ENCODE data around the gene LHX2.

The LHX2 gene

DNA sequence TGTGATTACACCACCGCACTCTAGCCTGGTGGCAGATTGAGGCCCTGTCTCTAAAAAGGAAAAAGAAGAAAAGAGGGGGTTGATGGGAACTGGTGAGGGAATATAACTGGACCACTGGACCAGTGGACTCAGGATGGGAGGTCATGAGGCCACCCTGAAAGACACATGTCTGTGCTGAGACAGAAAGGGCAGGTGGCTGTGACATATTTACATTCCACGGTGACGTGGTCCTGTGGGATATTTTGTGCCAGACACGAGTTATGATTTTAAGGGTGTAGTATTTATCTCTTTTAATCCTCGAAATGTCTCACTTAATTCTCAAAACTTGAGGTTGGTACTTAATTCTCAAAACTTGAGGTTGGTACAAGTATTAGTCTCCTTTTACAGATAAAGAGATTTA, 32.9 kb downstream of the LHX2 start:
- no peak for DNase-seq (ENCODE audit: low spot score)
- TF ChIP-seq CTCF (IDR thresholded peaks at IDR 0.05; ENCODE audit: extremely low read depth, missing control alignments), result no peak

DNA sequence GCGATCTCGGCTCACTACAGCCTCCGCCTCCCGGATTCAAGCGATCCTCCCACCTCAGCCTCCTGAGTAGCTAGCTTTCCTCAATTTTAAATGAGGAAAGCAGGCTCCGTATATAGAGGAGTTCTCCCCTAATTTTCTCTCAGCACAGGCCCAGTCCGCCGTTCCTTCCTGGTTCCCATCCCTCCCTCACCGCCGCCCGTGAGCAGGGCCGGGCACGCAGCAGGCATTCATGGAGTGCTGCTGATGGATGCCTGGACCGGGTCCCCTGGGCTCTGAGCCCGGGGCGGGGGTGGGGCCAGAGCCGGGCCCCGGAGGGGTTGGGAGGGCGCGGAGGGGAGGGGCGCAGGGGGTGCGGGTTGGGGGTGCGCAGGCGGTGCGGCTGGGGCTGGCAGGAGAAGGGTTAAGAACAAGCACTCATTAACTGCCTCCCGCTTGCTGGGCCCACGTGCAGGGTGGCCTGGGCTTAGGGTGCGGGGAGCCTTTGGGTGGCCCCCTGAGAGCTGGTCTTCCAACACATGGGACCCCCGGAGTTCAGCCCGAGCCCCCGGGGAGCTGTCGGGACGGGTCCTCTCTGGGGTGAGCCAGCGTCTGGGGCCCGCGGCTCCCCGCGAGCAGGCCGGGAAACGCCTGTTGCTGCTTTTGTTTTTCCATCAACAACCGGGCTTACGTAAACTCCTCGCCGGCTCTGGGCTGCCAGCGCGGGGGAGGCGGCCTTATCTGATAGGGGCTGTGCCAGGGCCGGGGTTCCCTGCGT, 33.7 kb downstream of the LHX2 start:
- no peak for DNase-seq (ENCODE audit: low spot score)
- TF ChIP-seq CTCF (IDR thresholded peaks at IDR 0.05; ENCODE audit: extremely low read depth, missing control alignments), result no peak

GRCh38 chr9:124045830-124046177, 34.2 kb downstream of the LHX2 start:
- no peak for TF ChIP-seq CTCF (IDR thresholded peaks at IDR 0.05; ENCODE audit: extremely low read depth, missing control alignments)
- no peak for DNase-seq (ENCODE audit: low spot score)

- DNase-seq (ENCODE audit: low spot score), result no peak
- no peak for TF ChIP-seq CTCF (IDR thresholded peaks at IDR 0.05; ENCODE audit: extremely low read depth, missing control alignments)
Measured at GRCh38 chr9:124046189-124046588, 34.6 kb downstream of the LHX2 start.

GRCh38 chr9:124047251-124047672, 35.7 kb downstream of the LHX2 start:
- no peak for DNase-seq (ENCODE audit: low spot score)
- TF ChIP-seq CTCF (IDR thresholded peaks at IDR 0.05; ENCODE audit: extremely low read depth, missing control alignments), result no peak

DNA sequence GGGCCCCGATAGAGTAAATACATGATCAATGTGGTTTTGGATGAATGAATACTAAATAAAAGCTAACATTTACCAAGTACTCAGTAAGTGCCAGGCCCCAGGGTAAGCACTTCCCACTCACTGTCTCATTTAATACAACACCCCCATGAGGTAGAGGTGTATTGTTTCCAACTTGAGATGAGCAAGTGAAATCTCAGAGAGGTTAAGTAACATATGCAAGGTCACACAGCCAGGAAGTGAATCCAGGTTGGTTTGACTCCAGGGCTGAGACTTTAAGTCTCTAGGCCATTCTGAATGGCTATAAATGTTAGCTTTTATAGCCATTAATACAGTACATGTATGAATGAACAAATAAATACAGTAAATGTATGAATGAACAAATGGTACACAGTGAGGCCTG, 39.4 kb downstream of the LHX2 start:
- no peak for TF ChIP-seq CTCF (IDR thresholded peaks at IDR 0.05; ENCODE audit: extremely low read depth, missing control alignments)

DNA sequence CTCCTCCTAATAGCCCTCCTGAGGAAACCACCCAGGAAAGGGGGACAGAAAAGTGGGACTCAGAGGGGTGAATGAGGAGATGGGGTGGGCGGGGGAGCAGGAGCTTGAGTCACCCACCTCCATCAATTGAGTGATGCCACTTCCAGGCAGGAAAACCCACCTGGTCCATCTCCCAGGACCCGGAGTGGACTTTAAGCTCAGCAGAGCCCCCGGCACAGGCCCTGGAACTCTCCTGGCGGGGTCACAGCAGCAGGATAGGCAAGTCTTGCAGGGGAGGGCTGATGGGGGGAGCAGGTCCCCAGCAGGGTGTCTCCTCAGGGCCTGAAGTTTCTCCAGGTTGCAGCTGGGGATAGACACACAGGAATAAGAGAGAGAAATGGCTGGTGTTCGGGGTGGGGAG, 40.8 kb downstream of the LHX2 start:
- no peak for TF ChIP-seq CTCF (IDR thresholded peaks at IDR 0.05; ENCODE audit: extremely low read depth, missing control alignments)
- DNase-seq (ENCODE audit: low spot score), result no peak

More for the DNA sequence above, 39.4 kb downstream of the LHX2 start:
- no peak for DNase-seq (ENCODE audit: low spot score)
